ENCODE data around the gene IFIT3. TPM values are rescaled to one million over a fixed set of nuclear protein-coding genes. Genes with fewer than 3 reads are reported as not detected.

The IFIT3 gene
- total RNA-seq, 1 donor from 2014 or later: 12.0 TPM

GRCh38 chr10:89302625-89303024 lies 25.2 kb upstream of the IFIT3 start:
- Histone ChIP-seq H3K4me1 (ENCODE audit: control insufficient read depth in 3 of 3, insufficient read depth in 3 of 3, low read length in 3 of 3) (peaks cover 5 to 37% (median 26%) of the 10 kb centered on the region in 3 donors), H3K27ac (ENCODE audit: low read depth, low read length) (peak overlapping the region; percentile 89), H3K9me3 (ENCODE audit: control insufficient read depth in 3 of 3, low read length in 3 of 3) (no peaks in the 10 kb centered on the region), H3K27me3 (ENCODE audit: control insufficient read depth in 3 of 3, insufficient read depth in 3 of 3, low read length in 3 of 3) (no peaks in the 10 kb centered on the region), H3K4me3 (ENCODE audit: low read length in 3 of 3) (peak overlapping the region; percentile 74 to 87 (median 75)), H3K36me3 (ENCODE audit: control insufficient read depth in 3 of 3, insufficient read depth in 3 of 3, low read length in 3 of 3) (peaks cover 0 to 10% (median 2%) of the 10 kb centered on the region in 3 donors), H3K9ac (ENCODE audit: low read depth in 1 of 3, low read length in 3 of 3) (peak overlapping the region in 2 of 3 donors; percentile 73 to 76)

GRCh38 chr10:89303161-89303560 lies 24.6 kb upstream of the IFIT3 start:
- peak overlapping the region in 1 of 3 donors; percentile 87 for H3K4me3 ChIP-seq (ENCODE audit: low read length in 3 of 3)

GRCh38 chr10:89304026-89304425 lies 23.8 kb upstream of the IFIT3 start:
- Histone ChIP-seq H3K9me3 (ENCODE audit: control insufficient read depth in 3 of 3, low read length in 3 of 3) (no peaks in the 10 kb centered on the region), H3K4me3 (ENCODE audit: low read length in 3 of 3) (no peak overlapping the region), H3K27ac (ENCODE audit: low read depth, low read length) (no peak overlapping the region), H3K27me3 (ENCODE audit: control insufficient read depth in 3 of 3, insufficient read depth in 3 of 3, low read length in 3 of 3) (no peaks in the 10 kb centered on the region), H3K36me3 (ENCODE audit: control insufficient read depth in 3 of 3, insufficient read depth in 3 of 3, low read length in 3 of 3) (peaks cover 0 to 10% (median 2%) of the 10 kb centered on the region in 3 donors), H3K4me1 (ENCODE audit: control insufficient read depth in 3 of 3, insufficient read depth in 3 of 3, low read length in 3 of 3) (peaks cover 5 to 31% (median 26%) of the 10 kb centered on the region in 3 donors), H3K9ac (ENCODE audit: low read depth in 1 of 3, low read length in 3 of 3) (no peak overlapping the region)

More at GRCh38 chr10:89303161-89303560, 24.6 kb upstream of the IFIT3 start:
- Histone ChIP-seq H3K36me3 (ENCODE audit: control insufficient read depth in 3 of 3, insufficient read depth in 3 of 3, low read length in 3 of 3) (peaks cover 0 to 10% (median 2%) of the 10 kb centered on the region in 3 donors), H3K27me3 (ENCODE audit: control insufficient read depth in 3 of 3, insufficient read depth in 3 of 3, low read length in 3 of 3) (no peaks in the 10 kb centered on the region), H3K9ac (ENCODE audit: low read depth in 1 of 3, low read length in 3 of 3) (no peak overlapping the region), H3K9me3 (ENCODE audit: control insufficient read depth in 3 of 3, low read length in 3 of 3) (no peaks in the 10 kb centered on the region), H3K27ac (ENCODE audit: low read depth, low read length) (no peak overlapping the region), H3K4me1 (ENCODE audit: control insufficient read depth in 3 of 3, insufficient read depth in 3 of 3, low read length in 3 of 3) (peaks cover 5 to 32% (median 26%) of the 10 kb centered on the region in 3 donors)

GRCh38 chr10:89304446-89304845 lies 23.4 kb upstream of the IFIT3 start:
- no peak overlapping the region for H3K4me3 ChIP-seq (ENCODE audit: low read length in 3 of 3)
- no peak overlapping the region for H3K9ac ChIP-seq (ENCODE audit: low read depth in 1 of 3, low read length in 3 of 3)
- H3K27ac ChIP-seq (ENCODE audit: low read depth, low read length): no peak overlapping the region
- H3K36me3 ChIP-seq (ENCODE audit: control insufficient read depth in 3 of 3, insufficient read depth in 3 of 3, low read length in 3 of 3): peaks cover 0 to 10% (median 2%) of the 10 kb centered on the region in 3 donors
- peaks cover 5 to 31% (median 26%) of the 10 kb centered on the region in 3 donors for H3K4me1 ChIP-seq (ENCODE audit: control insufficient read depth in 3 of 3, insufficient read depth in 3 of 3, low read length in 3 of 3)
- H3K27me3 ChIP-seq (ENCODE audit: control insufficient read depth in 3 of 3, insufficient read depth in 3 of 3, low read length in 3 of 3): no peaks in the 10 kb centered on the region
- no peaks in the 10 kb centered on the region for H3K9me3 ChIP-seq (ENCODE audit: control insufficient read depth in 3 of 3, low read length in 3 of 3)

- Histone ChIP-seq H3K4me1 (ENCODE audit: control insufficient read depth in 3 of 3, insufficient read depth in 3 of 3, low read length in 3 of 3) (peaks cover 5 to 31% (median 26%) of the 10 kb centered on the region in 3 donors), H3K27me3 (ENCODE audit: control insufficient read depth in 3 of 3, insufficient read depth in 3 of 3, low read length in 3 of 3) (no peaks in the 10 kb centered on the region), H3K9ac (ENCODE audit: low read depth in 1 of 3, low read length in 3 of 3) (no peak overlapping the region), H3K27ac (ENCODE audit: low read depth, low read length) (no peak overlapping the region), H3K9me3 (ENCODE audit: control insufficient read depth in 3 of 3, low read length in 3 of 3) (no peaks in the 10 kb centered on the region), H3K4me3 (ENCODE audit: low read length in 3 of 3) (no peak overlapping the region), H3K36me3 (ENCODE audit: control insufficient read depth in 3 of 3, insufficient read depth in 3 of 3, low read length in 3 of 3) (peaks cover 0 to 10% (median 2%) of the 10 kb centered on the region in 3 donors)
Observed at GRCh38 chr10:89304925-89305324, 22.9 kb upstream of the IFIT3 start.

- no peaks in the 10 kb centered on the region for H3K9me3 ChIP-seq (ENCODE audit: control insufficient read depth in 3 of 3, low read length in 3 of 3)
- H3K27ac ChIP-seq (ENCODE audit: low read depth, low read length): no peak overlapping the region
- H3K27me3 ChIP-seq (ENCODE audit: control insufficient read depth in 3 of 3, insufficient read depth in 3 of 3, low read length in 3 of 3): no peaks in the 10 kb centered on the region
- no peak overlapping the region for H3K4me3 ChIP-seq (ENCODE audit: low read length in 3 of 3)
- peaks cover 0 to 10% (median 2%) of the 10 kb centered on the region in 3 donors for H3K36me3 ChIP-seq (ENCODE audit: control insufficient read depth in 3 of 3, insufficient read depth in 3 of 3, low read length in 3 of 3)
- no peak overlapping the region for H3K9ac ChIP-seq (ENCODE audit: low read depth in 1 of 3, low read length in 3 of 3)
- H3K4me1 ChIP-seq (ENCODE audit: control insufficient read depth in 3 of 3, insufficient read depth in 3 of 3, low read length in 3 of 3): peaks cover 5 to 27% (median 26%) of the 10 kb centered on the region in 3 donors
Observed at GRCh38 chr10:89305766-89306433, 21.9 kb upstream of the IFIT3 start.

- Histone ChIP-seq H3K27ac (ENCODE audit: low read depth, low read length) (no peak overlapping the region), H3K4me1 (ENCODE audit: control insufficient read depth in 3 of 3, insufficient read depth in 3 of 3, low read length in 3 of 3) (peaks cover 0 to 22% (median 20%) of the 10 kb centered on the region in 3 donors), H3K36me3 (ENCODE audit: control insufficient read depth in 3 of 3, insufficient read depth in 3 of 3, low read length in 3 of 3) (peaks cover 0 to 10% (median 2%) of the 10 kb centered on the region in 3 donors), H3K4me3 (ENCODE audit: low read length in 3 of 3) (no peak overlapping the region), H3K9ac (ENCODE audit: low read depth in 1 of 3, low read length in 3 of 3) (no peak overlapping the region), H3K9me3 (ENCODE audit: control insufficient read depth in 3 of 3, low read length in 3 of 3) (no peaks in the 10 kb centered on the region), H3K27me3 (ENCODE audit: control insufficient read depth in 3 of 3, insufficient read depth in 3 of 3, low read length in 3 of 3) (no peaks in the 10 kb centered on the region)
Observed at GRCh38 chr10:89306434-89307268, 21.1 kb upstream of the IFIT3 start.

GRCh38 chr10:89307269-89307577 lies 20.6 kb upstream of the IFIT3 start:
- Histone ChIP-seq H3K27me3 (ENCODE audit: control insufficient read depth in 3 of 3, insufficient read depth in 3 of 3, low read length in 3 of 3) (no peaks in the 10 kb centered on the region), H3K4me3 (ENCODE audit: low read length in 3 of 3) (no peak overlapping the region), H3K4me1 (ENCODE audit: control insufficient read depth in 3 of 3, insufficient read depth in 3 of 3, low read length in 3 of 3) (peaks cover 0 to 22% (median 18%) of the 10 kb centered on the region in 3 donors), H3K9me3 (ENCODE audit: control insufficient read depth in 3 of 3, low read length in 3 of 3) (no peaks in the 10 kb centered on the region), H3K36me3 (ENCODE audit: control insufficient read depth in 3 of 3, insufficient read depth in 3 of 3, low read length in 3 of 3) (peaks cover 0 to 10% (median 2%) of the 10 kb centered on the region in 3 donors), H3K9ac (ENCODE audit: low read depth in 1 of 3, low read length in 3 of 3) (no peak overlapping the region), H3K27ac (ENCODE audit: low read depth, low read length) (no peak overlapping the region)

GRCh38 chr10:89308266-89308665 lies 19.5 kb upstream of the IFIT3 start:
- peaks cover 0 to 10% (median 2%) of the 10 kb centered on the region in 3 donors for H3K36me3 ChIP-seq (ENCODE audit: control insufficient read depth in 3 of 3, insufficient read depth in 3 of 3, low read length in 3 of 3)
- H3K27ac ChIP-seq (ENCODE audit: low read depth, low read length): no peak overlapping the region
- no peaks in the 10 kb centered on the region for H3K9me3 ChIP-seq (ENCODE audit: control insufficient read depth in 3 of 3, low read length in 3 of 3)
- H3K4me3 ChIP-seq (ENCODE audit: low read length in 3 of 3): no peak overlapping the region
- H3K27me3 ChIP-seq (ENCODE audit: control insufficient read depth in 3 of 3, insufficient read depth in 3 of 3, low read length in 3 of 3): no peaks in the 10 kb centered on the region
- no peak overlapping the region for H3K9ac ChIP-seq (ENCODE audit: low read depth in 1 of 3, low read length in 3 of 3)
- peaks cover 0 to 15% (median 7%) of the 10 kb centered on the region in 3 donors for H3K4me1 ChIP-seq (ENCODE audit: control insufficient read depth in 3 of 3, insufficient read depth in 3 of 3, low read length in 3 of 3)

GRCh38 chr10:89308736-89309135 lies 19.1 kb upstream of the IFIT3 start:
- H3K27ac ChIP-seq (ENCODE audit: low read depth, low read length): no peak overlapping the region
- no peaks in the 10 kb centered on the region for H3K27me3 ChIP-seq (ENCODE audit: control insufficient read depth in 3 of 3, insufficient read depth in 3 of 3, low read length in 3 of 3)
- no peaks in the 10 kb centered on the region for H3K9me3 ChIP-seq (ENCODE audit: control insufficient read depth in 3 of 3, low read length in 3 of 3)
- H3K36me3 ChIP-seq (ENCODE audit: control insufficient read depth in 3 of 3, insufficient read depth in 3 of 3, low read length in 3 of 3): peaks cover 0 to 10% (median 2%) of the 10 kb centered on the region in 3 donors
- H3K4me1 ChIP-seq (ENCODE audit: control insufficient read depth in 3 of 3, insufficient read depth in 3 of 3, low read length in 3 of 3): peaks cover 0 to 10% (median 4%) of the 10 kb centered on the region in 3 donors
- H3K4me3 ChIP-seq (ENCODE audit: low read length in 3 of 3): no peak overlapping the region
- no peak overlapping the region for H3K9ac ChIP-seq (ENCODE audit: low read depth in 1 of 3, low read length in 3 of 3)
